ENCODE data around the gene SUN5. TPM values are rescaled to one million over a fixed set of nuclear protein-coding genes. Genes with fewer than 3 reads are reported as not detected.

SUN5 gene
- total RNA-seq, 1 experiment from 2014 or later: not detected

DNA sequence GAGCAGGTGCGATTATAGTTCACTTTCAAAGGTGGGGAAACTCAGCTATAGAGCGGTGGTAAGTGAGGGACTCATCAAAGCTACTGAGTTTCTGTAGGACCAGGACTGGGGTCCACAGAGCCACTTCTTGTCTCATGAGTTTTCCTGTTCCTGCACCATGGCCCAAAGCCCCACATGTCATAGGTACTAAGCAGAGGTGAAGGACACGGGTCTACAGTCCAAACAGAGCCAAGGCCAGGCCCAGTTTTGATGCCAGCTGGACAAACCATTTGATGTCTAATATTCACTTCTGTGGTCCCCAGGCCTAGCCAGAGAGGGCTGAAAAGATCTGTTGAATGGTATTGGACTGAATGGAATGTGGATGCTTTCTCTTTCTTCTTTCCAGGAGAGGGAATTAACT, 38.2 kb upstream of the SUN5 start:
- Mint-ChIP-seq H3K4me3 (no peak overlapping the region), H3K27me3 (ENCODE audit: low read depth) (peaks cover 26% of the 10 kb centered on the region), H3K36me3 (peaks cover 20% of the 10 kb centered on the region), H3K9me3 (peaks cover 36% of the 10 kb centered on the region), H3K4me1 (no peaks in the 10 kb centered on the region), H3K27ac (no peak overlapping the region)
- ChIA-PET POLR2A (no interaction called here), CTCF (no interaction called here)
- DNase-seq (ENCODE audit: low spot score) (no peak), ATAC-seq (no peak)
- TF ChIP-seq, protein P1, sequence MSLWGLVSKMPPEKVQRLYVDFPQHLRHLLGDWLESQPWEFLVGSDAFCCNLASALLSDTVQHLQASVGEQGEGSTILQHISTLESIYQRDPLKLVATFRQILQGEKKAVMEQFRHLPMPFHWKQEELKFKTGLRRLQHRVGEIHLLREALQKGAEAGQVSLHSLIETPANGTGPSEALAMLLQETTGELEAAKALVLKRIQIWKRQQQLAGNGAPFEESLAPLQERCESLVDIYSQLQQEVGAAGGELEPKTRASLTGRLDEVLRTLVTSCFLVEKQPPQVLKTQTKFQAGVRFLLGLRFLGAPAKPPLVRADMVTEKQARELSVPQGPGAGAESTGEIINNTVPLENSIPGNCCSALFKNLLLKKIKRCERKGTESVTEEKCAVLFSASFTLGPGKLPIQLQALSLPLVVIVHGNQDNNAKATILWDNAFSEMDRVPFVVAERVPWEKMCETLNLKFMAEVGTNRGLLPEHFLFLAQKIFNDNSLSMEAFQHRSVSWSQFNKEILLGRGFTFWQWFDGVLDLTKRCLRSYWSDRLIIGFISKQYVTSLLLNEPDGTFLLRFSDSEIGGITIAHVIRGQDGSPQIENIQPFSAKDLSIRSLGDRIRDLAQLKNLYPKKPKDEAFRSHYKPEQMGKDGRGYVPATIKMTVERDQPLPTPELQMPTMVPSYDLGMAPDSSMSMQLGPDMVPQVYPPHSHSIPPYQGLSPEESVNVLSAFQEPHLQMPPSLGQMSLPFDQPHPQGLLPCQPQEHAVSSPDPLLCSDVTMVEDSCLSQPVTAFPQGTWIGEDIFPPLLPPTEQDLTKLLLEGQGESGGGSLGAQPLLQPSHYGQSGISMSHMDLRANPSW (CRISPR knock-in tag; conservative IDR thresholded peaks at IDR 0.05; ENCODE audit: low read depth): no peak
- TF ChIP-seq FOXK1 (CRISPR knock-in tag; IDR thresholded peaks at IDR 0.05) (no peak), CBFB (CRISPR knock-in tag; IDR thresholded peaks at IDR 0.05; ENCODE audit: low read depth) (no peak), CTCF (IDR thresholded peaks at IDR 0.05) (no peak), ZNF138 (CRISPR knock-in tag; conservative IDR thresholded peaks at IDR 0.05) (no peak), SP1 (CRISPR knock-in tag; conservative IDR thresholded peaks at IDR 0.05) (no peak), CREM (CRISPR knock-in tag; IDR thresholded peaks at IDR 0.05) (no peak), HMGXB4 (CRISPR knock-in tag; IDR thresholded peaks at IDR 0.05) (no peak), ZNF396 (CRISPR knock-in tag; IDR thresholded peaks at IDR 0.05; ENCODE audit: borderline replicate concordance) (no peak)
- TF ChIP-seq, protein P2, sequence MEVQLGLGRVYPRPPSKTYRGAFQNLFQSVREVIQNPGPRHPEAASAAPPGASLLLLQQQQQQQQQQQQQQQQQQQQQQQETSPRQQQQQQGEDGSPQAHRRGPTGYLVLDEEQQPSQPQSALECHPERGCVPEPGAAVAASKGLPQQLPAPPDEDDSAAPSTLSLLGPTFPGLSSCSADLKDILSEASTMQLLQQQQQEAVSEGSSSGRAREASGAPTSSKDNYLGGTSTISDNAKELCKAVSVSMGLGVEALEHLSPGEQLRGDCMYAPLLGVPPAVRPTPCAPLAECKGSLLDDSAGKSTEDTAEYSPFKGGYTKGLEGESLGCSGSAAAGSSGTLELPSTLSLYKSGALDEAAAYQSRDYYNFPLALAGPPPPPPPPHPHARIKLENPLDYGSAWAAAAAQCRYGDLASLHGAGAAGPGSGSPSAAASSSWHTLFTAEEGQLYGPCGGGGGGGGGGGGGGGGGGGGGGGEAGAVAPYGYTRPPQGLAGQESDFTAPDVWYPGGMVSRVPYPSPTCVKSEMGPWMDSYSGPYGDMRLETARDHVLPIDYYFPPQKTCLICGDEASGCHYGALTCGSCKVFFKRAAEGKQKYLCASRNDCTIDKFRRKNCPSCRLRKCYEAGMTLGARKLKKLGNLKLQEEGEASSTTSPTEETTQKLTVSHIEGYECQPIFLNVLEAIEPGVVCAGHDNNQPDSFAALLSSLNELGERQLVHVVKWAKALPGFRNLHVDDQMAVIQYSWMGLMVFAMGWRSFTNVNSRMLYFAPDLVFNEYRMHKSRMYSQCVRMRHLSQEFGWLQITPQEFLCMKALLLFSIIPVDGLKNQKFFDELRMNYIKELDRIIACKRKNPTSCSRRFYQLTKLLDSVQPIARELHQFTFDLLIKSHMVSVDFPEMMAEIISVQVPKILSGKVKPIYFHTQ (CRISPR knock-in tag; IDR thresholded peaks at IDR 0.05): no peak

- peaks cover 3% of the 10 kb centered on the region; the same call in 1 of the 2 replicates for H3K9me3 Mint-ChIP-seq
- TF ChIP-seq CBFB (CRISPR knock-in tag; IDR thresholded peaks at IDR 0.05; ENCODE audit: low read depth) (no peak), SP1 (CRISPR knock-in tag; conservative IDR thresholded peaks at IDR 0.05) (no peak), FOXP1 (CRISPR knock-in tag; IDR thresholded peaks at IDR 0.05; ENCODE audit: borderline replicate concordance) (no peak), HMGA2 (CRISPR knock-in tag; IDR thresholded peaks at IDR 0.05) (no peak), GTF2I (CRISPR knock-in tag; conservative IDR thresholded peaks at IDR 0.05) (no peak), FOXK1 (CRISPR knock-in tag; IDR thresholded peaks at IDR 0.05) (no peak), ZNF416 (CRISPR knock-in tag; IDR thresholded peaks at IDR 0.05) (no peak)
- TF ChIP-seq, protein P3, sequence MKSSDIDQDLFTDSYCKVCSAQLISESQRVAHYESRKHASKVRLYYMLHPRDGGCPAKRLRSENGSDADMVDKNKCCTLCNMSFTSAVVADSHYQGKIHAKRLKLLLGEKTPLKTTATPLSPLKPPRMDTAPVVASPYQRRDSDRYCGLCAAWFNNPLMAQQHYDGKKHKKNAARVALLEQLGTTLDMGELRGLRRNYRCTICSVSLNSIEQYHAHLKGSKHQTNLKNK (CRISPR knock-in tag; IDR thresholded peaks at IDR 0.05): no peak
- TF ChIP-seq, protein P4, sequence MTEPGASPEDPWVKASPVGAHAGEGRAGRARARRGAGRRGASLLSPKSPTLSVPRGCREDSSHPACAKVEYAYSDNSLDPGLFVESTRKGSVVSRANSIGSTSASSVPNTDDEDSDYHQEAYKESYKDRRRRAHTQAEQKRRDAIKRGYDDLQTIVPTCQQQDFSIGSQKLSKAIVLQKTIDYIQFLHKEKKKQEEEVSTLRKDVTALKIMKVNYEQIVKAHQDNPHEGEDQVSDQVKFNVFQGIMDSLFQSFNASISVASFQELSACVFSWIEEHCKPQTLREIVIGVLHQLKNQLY (CRISPR knock-in tag; IDR thresholded peaks at IDR 0.05): no peak
- TF ChIP-seq, protein P5, sequence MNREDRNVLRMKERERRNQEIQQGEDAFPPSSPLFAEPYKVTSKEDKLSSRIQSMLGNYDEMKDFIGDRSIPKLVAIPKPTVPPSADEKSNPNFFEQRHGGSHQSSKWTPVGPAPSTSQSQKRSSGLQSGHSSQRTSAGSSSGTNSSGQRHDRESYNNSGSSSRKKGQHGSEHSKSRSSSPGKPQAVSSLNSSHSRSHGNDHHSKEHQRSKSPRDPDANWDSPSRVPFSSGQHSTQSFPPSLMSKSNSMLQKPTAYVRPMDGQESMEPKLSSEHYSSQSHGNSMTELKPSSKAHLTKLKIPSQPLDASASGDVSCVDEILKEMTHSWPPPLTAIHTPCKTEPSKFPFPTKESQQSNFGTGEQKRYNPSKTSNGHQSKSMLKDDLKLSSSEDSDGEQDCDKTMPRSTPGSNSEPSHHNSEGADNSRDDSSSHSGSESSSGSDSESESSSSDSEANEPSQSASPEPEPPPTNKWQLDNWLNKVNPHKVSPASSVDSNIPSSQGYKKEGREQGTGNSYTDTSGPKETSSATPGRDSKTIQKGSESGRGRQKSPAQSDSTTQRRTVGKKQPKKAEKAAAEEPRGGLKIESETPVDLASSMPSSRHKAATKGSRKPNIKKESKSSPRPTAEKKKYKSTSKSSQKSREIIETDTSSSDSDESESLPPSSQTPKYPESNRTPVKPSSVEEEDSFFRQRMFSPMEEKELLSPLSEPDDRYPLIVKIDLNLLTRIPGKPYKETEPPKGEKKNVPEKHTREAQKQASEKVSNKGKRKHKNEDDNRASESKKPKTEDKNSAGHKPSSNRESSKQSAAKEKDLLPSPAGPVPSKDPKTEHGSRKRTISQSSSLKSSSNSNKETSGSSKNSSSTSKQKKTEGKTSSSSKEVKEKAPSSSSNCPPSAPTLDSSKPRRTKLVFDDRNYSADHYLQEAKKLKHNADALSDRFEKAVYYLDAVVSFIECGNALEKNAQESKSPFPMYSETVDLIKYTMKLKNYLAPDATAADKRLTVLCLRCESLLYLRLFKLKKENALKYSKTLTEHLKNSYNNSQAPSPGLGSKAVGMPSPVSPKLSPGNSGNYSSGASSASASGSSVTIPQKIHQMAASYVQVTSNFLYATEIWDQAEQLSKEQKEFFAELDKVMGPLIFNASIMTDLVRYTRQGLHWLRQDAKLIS (CRISPR knock-in tag; IDR thresholded peaks at IDR 0.05; ENCODE audit: borderline replicate concordance): no peak
- TF ChIP-seq, protein P2 (CRISPR knock-in tag; IDR thresholded peaks at IDR 0.05): no peak
Observed at GRCh38 chr20:33038243-33038642, 34.0 kb upstream of the SUN5 start.

More at GRCh38 chr20:33038243-33038642, 34.0 kb upstream of the SUN5 start:
- ChIA-PET CTCF (no interaction called here), POLR2A (no interaction called here)
- H3K36me3 Mint-ChIP-seq: no peaks in the 10 kb centered on the region
- no peak overlapping the region for H3K27ac Mint-ChIP-seq
- H3K27me3 Mint-ChIP-seq (ENCODE audit: low read depth): peaks cover 12% of the 10 kb centered on the region
- H3K4me1 Mint-ChIP-seq: no peaks in the 10 kb centered on the region
- no peak for DNase-seq (ENCODE audit: low spot score)
- H3K4me3 Mint-ChIP-seq: no peak overlapping the region
- ATAC-seq: no peak
